GM21390 (cell line): ENCODE measurements around the gene GPR12.
"Not testable (repeated sequence)": the region's sequence is repeated elsewhere in the genome, so short reads cannot be mapped to it uniquely, and the experiment has no call there.

ENCODE experiments used
- ATAC-seq: cut with Tn5 transposase; IDR thresholded peaks from one replicate; pipeline ENCODE4 v1.9.1; 2021; ENCODE audit not compliant: unreplicated experiment

GPR12 gene

DNA sequence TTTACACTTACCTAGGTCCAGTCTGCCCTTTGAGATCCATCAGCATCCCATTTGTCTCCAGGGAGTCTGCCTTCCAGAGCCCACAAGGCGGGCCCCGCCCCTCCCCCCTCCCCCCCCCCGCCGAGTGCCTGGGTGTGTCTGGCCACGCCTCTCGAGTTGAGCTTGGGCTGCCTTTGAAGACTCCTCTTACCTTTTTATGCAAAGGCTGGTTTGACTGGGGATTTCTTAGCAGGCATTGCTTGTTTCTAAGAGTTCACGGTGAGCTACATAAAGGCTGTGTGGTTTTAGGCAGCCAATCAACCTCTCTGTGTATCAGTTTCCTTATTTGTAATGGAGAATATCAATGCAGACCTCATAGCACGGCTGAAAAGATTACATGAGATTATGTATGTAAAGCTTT is 11.3 kb downstream of the GPR12 start:
- ATAC-seq: no peak

DNA sequence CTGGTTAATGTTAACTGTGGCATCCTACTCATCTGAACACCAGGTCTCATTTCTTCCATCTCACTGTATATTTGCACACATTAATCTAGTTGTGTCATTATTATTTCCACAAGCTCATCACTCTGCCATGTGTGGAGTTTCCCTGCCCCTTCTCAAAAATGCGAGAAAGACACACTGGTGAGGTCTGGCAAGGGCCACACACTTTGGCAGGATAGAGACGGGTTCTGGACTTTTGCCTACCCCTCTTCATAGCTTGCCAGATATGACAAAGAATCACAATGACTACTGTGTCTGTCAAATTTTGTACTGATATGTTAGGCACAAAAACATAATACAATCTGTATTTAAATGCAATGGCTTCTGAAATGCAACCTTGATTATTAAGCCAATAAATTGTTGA is 12.9 kb downstream of the GPR12 start:
- ATAC-seq: no peak

DNA sequence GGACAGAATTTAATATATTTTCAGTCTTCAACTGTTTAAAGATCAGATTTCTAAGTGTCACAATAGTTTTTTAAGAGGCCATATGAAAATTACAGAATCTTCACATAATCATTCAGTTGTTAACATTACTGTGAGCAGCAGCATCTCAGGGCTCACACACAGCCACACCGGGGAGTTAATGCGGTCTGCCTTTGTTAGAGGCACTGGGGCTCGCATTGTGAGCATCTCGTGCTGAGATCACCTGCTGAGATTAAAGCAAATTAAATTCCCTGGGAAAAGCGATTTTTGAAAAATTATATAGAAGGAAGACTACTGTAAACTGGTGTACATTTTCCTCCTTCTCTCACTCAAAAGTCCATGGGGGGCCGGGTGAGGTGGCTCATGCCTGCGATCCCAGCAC is 16.6 kb downstream of the GPR12 start:
- no peak for ATAC-seq

DNA sequence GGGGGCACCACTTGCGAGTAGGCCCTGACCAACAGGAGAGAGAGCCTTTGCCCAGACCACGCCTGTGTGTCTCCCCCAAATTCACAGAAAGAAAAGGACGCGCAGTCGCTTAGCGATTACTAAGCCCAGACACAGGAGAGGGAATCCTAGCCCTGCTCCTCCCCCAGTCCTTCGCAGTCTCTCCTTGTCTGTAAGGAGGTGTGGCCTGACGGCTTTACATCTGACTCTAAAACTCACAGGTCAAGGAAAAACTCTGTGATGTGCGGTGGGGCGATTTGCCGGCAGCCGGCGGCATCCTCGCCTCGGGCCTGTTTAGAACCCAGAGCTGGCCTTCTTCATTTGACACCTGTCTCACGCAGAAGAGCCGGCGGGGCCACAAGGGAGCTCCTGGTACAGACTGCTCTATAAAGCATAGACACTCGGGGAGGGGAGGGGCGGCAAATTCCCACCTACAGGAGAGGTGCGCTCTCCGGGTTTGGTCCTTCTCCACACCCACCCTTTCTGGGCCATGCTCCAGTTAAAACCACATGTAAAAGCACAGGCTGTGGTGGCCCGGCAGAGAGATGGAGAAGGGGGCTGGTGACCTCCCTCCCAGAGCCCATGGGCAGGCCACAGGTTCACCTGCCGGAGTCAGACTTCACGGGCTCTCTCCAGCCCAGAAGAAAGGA is 17.8 kb downstream of the GPR12 start:
- ATAC-seq: no peak

DNA sequence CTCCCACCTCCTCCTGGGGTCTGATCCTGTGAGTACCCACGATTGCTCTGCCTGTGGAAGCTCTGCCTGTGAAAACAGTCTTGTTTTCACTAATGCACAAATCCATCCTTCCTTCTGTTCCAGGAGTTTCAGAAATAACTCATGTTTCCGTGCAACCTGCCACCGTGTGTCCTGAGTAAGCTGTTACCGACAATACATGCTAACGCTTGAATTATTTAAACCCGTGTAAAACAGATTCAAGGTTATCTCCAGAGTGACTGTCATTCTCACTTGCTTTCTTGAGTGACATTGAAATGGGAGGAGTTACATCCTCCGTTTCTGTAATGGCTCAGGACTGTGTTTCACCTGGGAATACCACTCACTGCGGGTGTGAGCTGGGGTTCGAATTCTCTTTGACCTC is 24.9 kb downstream of the GPR12 start:
- no peak for ATAC-seq

DNA sequence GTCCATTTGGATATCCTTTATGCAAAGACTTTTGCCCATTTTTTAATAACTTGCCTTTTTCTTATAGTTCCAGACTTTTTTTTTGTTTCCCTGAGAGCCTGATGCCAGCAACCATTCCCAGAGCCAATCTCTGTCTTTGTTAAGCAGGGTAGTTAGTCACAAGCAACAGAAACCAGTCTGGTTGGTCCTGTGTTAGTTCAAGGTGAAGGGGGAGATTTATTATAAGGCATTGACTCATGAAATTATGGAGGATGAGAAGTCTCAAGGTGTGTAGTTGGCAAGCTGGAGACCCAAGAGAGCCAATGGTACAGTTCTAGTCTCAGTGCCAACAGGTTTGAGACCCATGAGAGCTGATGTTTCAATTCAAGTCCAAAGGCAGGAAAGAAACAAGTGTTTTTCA is 33.0 kb downstream of the GPR12 start:
- ATAC-seq: no peak

DNA sequence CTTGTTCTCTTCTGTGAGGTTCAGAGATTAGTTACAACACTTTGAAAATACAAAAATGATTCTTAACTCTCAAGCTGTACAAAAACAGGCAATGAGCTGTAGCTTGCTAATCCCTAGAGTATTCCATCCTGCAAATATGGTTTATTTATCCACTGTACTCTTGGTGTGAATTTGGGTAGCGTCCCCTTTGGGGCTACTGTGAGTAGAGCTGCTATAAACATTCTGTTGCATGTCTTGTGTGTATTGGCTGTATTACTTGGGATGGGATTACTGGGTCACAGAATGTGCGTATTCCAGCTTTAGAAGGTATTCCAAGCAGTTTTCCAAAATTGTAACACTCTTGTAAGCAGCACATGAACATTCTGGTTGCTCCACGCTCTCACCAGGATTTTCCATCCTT is 33.5 kb downstream of the GPR12 start:
- no peak for ATAC-seq

DNA sequence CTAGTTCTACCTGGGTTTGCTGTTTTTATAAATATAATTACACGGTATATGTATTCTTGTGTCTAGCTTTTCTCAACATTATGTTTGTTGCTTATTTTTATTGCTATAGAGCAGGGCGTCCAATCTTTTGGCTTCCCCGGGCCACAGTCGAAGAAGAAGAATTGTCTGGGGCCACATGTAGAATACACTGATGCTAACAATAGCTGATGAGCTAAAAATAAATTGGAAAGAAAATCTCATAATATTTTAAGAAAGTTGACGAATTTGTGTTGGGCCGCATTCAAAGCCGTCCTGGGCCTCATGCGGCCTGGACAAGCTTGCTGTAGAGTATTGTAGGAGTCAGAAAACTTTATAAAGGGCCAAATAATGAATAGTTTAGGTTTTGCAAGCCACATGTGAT is 33.9 kb downstream of the GPR12 start:
- no peak for ATAC-seq

DNA sequence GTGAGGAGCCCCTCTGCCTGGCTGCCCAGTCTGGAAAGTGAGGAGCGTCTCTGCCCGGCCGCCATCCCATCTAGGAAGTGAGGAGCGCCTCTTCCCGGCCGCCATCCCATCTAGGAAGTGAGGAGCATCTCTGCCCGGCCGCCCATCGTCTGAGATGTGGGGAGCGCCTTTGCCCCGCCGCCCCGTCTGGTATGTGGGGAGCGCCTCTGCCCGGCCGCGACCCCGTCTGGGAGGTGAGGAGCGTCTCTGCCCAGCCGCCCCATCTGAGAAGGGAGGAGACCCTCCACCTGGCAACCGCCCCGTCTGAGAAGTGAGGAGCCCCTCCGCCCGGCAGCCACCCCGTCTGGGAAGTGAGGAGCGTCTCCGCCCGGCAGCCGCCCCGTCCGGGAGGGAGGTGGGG is 37.0 kb downstream of the GPR12 start:
- not testable (repeated sequence) for ATAC-seq

DNA sequence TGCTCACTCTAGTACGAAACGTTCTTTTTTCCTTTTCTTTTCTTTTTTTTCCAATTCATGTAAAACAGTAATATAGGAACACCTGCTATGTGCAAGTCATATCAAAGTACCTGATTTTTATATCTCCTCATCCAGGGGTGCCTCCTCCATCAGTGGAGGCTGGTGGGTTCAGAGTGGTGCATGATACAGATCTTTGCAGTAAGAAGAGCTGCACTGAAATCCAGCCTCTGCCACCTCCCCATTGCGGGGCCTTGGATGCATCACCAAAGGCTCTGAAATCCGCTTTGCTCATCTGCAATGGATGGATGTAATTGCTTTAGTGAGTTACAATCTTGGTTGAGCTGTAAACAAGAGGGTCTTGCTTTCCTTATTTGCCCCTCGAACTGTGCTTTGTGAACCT is 38.3 kb downstream of the GPR12 start:
- no peak for ATAC-seq

DNA sequence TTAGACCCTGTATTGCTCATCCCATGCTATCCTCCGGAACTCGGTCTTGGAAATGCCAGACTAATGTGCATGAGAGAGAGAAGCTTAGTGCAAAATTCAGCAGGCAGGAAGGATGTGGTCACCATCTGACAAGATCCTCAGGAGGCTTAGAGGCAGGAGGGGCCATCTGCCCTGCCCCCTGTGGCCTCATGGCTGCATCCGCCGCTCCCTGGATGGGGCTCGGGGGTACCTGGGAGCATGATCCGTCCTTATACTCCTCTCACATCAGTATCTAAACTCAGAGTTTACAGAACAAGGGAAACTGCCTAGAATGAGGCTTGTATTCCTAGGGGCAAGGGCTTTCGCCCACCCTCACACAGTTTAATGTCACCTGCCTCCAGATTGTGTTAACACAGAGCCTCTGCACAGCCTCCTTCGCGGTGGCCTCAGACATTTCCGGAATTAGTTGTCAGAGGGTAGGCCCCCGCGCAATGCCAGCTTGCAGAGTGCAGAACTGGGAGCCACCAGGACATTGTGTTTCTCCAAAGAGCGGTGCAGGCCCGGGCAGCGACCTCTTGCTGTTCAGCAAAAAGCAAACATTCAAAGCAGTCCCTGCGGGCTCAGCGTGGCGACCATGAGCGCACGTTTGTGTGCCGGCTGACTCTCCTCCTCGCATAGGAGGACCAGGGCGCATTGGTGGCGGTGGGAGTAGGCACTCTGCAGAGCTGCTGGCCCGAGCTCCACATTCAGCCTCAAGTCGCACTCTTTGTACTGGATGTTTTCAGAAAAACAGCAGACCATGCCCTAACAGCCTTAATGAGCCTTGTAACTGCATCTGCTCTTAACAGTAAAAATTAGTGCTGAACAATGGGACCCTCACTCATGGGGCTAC is 39.1 kb downstream of the GPR12 start:
- no peak for ATAC-seq

DNA sequence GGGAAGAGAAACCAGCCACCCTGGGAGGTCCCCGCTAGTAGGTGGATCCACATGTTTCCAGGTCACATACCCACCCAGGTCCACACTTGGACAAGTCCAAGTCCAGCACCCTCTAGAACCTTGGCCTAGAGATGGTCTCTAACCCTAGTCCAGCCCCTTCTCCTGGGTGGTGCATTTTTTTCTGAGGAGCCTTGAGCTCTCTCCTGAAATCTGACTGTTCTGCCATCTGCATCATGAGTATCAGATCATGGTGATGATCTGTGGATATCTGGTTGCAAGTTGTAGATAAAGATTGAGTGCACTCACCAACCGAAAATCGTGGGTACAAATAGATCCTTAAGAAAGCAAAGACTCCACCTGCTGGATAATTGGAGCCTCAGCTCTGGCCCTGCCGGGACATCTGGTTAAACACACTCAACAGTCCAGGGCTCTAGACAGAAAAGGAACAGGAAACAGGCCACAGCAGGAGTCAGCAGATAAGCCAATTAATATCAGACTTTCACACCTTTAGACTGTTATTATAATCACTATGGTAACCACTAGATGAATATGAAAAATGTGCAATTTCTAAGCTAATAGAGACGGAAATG is 41.1 kb downstream of the GPR12 start:
- no peak for ATAC-seq

DNA sequence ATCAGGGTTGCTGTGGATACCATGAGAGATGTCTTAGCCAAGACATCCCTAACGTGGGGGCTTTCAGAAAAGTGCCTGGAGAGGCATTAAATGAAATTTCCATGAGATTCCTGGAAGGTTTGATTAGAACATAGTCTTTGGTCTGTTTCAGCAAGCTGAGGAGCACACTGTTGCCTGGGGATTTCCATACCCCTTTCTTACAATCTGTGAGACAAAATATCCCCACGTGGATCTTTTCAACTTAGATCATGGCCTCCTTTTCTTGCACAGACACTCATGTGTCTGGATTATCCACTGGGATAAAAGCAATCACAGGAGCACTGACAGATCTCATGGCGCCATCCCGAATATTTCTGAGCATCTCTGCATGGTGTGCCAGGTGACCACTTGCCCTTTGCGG is 41.7 kb downstream of the GPR12 start:
- ATAC-seq: no peak

DNA sequence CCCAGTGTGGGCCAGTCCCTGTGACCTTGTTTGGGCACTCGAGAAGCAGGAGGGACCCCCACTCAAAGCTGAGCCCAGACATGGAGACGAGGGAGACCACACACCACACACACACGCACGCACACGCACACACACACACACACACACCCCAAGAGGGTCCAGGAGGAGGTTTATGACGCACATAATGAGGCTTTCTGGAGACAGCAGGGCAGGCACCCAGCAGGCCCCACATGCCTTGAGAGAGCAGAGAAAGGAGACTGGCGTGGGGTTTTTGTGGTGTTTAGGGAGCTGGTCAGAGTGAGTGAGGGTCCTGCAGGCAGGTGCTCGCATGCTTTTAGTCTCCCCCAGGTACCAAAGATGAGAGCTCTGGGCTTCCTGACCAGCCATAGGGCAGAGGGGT is 42.4 kb downstream of the GPR12 start:
- ATAC-seq: no peak

DNA sequence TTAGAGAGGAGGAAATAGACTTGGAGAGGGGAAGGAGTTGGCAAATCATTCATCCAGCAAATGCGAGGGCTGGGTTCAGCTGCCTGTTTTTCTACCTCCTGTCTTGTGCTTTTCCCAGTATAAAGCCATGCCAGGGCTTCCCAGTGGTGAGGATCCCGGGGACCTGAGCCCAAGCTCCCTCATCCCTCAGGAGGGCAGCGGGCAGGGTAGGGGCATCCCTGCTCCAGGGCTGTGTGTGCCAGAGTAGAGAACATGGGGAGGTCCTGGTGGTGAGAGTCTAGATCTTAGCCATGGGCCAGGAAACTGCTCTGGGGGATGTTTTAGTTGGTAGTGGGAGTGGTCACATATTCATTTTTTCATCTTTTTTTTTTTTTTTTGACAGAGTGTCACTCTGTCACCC is 43.6 kb downstream of the GPR12 start:
- ATAC-seq: no peak

DNA sequence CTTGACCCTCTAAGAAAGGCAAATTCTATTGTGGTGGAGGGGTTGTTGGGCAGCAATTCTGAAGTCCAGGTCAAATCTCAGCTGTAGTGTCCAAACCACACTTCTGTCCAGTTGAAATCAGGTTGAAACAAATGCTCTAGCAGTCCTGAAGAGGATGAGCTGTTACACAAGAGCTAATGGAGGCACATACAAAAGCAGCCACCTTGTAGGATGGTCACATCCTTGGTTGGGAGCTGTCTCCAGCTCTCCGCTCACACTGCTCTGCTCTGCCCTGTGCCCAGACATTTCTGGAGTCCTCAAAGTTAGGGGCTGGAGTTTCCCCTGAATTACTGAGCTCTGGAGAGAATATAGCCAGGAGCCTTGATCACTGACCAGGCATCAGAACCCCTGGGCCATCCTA is 47.2 kb downstream of the GPR12 start:
- ATAC-seq: no peak

DNA sequence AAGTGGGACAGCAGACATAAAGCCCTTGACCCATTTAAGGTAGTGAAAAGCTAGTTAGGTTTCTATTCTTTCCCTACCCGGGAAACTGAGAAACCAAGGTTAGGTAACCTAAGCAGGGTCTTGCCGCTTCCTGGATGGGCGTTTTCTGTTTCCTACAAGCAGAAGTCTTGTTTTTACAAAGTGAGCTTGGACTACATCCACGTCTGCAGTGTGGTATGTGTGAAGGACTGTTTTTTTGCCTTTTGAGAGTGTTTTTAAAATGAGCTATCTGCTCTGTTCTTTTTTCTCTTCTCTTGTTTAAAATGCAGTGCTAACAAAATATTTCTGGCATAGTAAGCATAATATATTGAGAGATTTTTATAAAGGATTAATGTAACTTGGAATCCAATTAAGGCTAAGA is 49.4 kb downstream of the GPR12 start:
- ATAC-seq: no peak

DNA sequence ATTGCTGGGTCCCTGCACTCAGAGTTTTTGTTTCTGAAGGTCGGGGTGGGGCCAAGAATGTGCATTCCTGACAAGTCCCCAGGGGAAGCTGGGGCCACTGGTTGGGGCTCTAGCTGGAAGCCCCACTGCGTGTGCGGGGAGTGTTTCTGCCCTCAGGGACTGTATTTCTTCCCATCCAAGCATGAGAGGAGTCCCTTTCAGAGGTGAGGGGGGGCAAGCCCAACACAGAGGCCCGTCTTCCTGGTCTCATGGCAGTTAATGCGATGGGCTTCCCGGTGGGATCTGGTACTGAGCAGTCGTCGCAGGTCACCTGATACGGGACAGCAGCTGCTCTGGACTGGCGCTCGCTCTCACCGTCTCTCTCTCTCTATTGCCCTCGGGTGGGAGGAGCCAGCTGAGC is 50.4 kb downstream of the GPR12 start:
- ATAC-seq: no peak

DNA sequence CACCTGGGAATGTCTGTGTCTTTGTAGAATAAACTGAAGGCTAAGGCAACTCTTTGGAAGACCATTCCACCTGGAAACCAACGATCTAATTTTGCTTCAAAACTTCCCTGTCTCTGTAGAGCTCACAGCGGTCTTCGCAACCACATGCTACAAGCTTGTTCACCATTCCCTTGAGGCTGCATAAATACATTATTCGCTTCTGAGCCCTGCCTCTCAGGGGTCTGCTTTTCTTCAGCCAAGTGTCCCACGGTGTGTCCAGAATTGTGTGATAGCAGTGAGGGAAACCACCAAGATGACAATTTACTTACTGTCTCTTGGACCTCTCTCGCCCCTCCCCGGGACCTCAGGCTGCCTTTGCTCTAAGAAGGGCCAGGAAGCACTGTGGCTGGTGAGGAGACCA is 51.1 kb downstream of the GPR12 start:
- ATAC-seq: no peak

DNA sequence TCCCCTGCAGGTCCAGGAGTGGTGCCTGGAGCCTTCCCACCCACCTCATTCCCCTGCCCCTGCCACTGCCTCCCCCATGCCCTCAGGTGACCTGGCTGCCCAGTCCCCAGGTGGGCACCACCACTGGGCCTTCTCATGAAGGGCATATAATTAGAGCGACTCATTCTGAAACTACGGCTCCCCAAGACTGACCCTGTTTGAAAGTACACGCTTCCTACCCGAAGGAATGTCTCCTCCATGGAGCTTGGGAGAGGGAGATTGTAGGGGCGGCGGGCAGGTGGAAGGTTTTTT is 52.6 kb downstream of the GPR12 start:
- no peak for ATAC-seq

DNA sequence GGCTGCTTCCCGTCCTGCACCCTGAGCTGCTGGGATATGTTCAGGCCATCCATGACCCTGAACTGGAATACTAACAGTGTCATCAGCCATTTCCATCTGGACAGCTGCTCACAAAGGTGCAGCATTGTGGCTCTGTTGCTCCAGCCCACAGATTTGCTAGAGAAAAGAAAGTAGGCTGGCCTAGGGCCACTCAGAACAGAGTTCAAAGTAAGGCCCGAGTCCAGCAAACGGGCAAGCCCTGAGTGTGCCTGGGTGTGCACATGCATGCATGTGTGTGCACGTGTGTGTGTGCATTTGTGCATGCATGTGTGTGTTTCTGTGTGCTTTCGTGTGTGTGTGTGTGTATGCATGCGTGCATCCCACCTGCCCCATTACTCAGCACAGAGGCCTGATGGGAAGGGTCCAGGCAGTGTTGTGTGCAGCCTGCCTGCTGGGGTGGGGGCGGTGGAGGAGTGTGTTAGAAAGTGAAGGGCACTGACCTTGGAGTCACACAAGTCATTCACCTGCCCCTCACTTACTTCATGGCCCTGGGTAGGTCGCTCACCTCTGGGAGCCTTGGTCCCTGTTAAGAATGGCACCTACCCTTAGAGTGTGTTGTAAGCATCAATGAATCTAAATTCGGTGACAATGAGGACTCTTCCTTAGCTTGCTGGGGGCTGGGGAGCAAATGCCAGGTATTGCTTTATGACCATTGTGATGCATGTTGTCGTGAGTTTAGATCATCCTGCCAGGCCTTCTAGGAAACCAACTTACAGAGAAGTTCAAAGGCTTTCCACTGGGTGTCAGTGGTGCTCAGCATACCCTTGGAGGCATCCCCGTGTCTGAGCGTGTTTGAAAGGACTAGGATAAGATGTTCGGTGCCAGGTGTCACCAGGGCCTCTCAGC is 53.2 kb downstream of the GPR12 start:
- no peak for ATAC-seq

DNA sequence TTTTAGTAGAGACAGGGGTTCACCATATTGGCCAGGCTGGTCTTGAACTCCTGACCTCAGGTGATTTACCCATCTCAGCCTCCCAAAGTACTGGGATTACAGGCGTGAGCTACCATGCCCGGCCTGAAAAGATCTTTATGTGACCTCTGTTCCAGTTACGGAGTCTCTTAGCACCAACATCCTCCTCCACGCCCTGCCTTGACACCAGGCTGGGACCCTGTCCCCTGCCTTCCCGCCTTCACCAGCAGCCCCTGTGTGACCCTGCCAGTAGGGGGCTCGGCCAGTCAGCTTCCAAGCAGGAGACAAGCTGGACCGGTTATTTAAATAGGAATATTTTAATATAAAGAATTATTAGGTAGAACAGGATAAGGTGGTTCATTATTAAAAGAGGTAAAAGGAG is 54.2 kb downstream of the GPR12 start:
- ATAC-seq: no peak
